HG03060 (cell line): ENCODE measurements around the gene PIK3CD.
"Not testable (repeated sequence)": the region's sequence is repeated elsewhere in the genome, so short reads cannot be mapped to it uniquely, and the experiment has no call there.

ENCODE experiments used
- ATAC-seq: cut with Tn5 transposase; IDR thresholded peaks from one replicate; pipeline ENCODE4 v1.9.1; 2021; ENCODE audit warnings: low read depth, moderate number of reproducible peaks; ENCODE audit not compliant: unreplicated experiment

PIK3CD gene

GRCh38 chr1:9731051-9731537 lies 79.6 kb downstream of the PIK3CD start:
- ATAC-seq = no peak

- no peak for ATAC-seq
These were observed 80.0 kb downstream of the PIK3CD start for GRCh38 chr1:9731561-9731960.

DNA sequence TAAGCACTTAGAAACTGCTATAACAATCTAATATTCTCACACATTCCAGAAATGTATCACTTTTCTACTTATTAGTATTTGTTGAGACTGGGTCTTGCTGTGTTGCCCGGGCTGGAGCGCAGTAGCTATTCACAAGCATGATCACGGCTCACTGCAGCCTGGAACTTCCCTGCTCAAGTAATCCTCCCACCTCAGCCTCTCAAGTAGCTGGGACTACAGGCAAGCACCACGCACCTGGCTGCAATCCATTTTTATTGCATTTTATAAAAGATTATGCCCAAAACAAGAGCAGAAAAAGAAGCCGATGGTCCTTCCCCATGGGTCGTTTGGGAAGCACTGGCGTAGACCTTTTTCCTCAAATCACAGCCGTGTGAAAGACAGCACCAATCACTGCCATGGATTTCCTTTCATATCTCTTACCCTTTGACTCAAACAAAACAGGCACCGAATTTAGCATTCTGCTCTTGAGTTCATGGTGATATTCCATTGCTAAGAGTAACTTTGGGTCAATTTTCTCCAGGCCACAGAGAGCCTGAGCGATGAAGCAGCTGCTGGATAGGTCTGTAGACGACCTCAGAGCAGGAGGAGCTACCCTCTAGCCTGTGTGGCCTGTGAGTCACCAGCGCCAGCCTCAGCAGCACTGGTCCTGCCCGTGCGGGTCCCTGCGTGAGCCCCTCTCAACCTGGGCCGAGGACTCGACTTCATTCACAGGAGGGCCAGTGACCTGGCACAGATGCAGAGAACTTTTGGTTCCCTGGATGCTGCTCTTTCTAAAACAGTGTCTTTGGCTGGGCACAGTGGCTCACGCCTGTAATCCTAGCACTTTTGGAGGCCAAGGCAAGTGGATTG lies 80.8 kb downstream of the PIK3CD start:
- no peak for ATAC-seq

- ATAC-seq = no peak
These were observed 81.7 kb downstream of the PIK3CD start for GRCh38 chr1:9733160-9733789.

DNA sequence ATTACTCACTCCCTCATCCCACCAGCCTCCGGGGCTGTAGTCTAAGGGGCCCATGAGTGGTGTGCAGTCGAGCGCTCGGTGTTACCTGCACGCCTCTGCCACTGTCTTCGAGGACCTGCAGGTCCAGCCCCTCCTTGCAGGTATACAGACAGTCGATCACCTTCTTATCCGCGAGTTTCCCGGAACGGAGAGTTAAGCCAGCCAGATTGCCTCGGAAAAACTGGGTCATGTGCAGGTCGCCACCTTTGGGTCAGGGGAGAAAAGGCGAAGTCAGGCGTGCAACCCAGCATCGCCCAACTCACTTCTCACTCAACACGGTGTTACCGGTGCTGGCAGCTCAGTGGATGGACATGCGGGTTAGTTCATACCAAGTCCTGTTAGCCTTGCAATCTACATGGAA lies 84.3 kb downstream of the PIK3CD start:
- no peak for ATAC-seq

DNA sequence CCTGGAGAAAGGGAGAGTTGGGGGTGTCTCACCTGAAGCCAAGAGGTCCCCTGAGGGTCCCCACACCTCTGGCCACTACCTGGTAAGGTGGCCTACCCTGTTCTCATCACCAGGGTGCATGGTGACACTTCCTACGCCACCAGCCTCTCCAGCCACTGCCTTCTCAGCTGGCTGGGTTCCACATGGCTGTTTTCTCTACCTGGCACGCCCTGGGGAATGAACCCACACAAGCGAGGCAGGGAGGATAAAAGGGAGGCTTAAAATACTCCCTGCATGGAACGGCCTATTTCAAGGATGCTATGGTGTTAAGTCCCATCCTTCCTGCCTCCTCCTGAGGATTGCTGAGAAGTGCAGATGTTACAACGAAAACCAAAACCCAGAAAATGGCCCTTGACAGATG lies 84.7 kb downstream of the PIK3CD start:
- no peak for ATAC-seq

GRCh38 chr1:9737057-9737456 lies 85.5 kb downstream of the PIK3CD start:
- ATAC-seq = no peak

DNA sequence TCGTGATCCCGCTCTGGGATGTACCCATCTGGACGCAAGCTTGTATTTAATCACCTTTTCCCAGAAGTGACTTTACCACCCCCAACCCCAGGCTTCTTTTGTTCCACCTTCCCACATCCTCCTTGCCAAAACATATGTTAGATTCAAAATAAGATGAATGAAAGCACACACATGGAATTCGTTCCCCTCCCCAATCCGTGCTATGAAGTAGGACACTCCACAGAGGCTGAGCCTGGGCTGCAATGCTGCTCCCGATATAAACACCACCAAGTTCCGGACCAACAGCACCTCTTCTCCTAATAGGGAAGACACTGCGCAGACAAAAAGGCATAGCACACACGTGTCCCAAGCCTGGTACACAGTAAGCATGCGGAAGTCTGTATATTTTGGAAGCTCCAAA lies 86.1 kb downstream of the PIK3CD start:
- no peak for ATAC-seq

DNA sequence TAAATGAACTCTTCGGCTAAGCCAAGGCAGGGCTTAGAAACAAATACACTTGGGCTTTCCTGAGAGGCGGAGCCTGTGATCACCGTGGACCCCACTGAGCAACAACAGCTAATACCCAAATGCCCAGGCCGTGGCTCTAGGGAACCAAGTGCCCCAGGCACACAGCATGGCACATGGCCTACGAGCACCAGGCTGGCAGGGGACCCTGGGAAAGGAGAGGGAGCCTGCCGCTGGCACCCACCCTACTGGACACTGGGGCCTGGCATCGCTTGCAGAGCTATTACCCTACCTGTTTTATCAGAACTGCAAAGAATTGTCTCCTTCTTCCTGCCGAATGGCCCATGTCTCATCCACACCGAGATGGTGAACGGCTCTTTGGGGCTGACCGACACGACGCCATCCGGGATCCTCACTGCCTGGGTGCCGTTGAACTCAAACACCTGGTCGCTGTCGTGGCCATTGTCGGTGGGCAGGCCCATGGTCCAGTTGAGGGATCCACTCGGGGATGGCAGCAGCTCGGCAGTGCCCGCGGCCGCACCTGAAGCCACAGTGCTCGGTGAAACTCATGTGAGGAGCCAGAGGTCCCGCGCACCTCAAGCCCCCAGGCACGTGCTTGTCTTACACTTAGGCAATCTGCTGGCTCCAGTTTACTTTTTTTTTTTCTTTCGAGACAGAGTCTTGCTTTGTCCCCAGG lies 92.7 kb downstream of the PIK3CD start:
- ATAC-seq = no peak

DNA sequence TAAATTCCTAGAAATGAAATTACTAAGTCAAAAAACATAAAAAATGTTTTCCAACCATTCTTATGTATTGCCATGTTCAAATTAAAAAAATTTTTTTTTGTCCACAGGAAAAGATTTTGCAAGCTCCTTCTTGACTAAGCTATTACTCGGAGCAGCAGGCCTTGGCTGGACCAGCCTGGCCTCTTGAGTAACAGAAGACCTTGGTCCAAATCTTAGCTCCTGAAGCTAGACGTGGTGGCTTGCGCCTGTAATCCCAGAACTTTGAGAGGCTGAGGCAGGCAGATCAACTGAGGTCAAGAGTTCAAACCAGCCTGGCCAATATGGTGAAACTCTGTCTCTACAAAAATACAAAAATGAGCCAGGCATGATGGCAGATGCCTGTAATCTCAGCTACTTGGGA lies 94.7 kb downstream of the PIK3CD start:
- ATAC-seq = no peak

DNA sequence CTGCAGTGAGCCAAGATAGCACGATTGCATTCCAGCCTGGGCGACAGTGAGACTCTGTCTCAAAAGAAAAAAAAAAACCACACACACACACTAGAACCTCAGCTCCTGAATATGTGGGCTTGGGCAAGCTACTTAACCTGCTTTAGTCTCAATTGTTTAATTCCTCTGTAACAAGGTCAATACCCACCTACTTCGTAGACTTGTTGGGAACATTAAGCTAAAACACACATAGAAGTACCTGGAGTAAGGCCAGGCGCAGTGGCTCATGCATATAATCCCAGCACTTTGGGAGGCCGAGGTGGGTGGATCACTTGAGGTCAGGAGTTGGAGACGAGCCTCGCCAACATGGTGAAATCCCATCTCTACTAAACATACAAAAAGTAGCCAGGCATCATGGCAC lies 95.1 kb downstream of the PIK3CD start:
- no peak for ATAC-seq

- ATAC-seq = not testable (repeated sequence)
These were observed 96.9 kb downstream of the PIK3CD start for GRCh38 chr1:9748391-9748790.

- no peak for ATAC-seq
These were observed 97.8 kb downstream of the PIK3CD start for GRCh38 chr1:9749361-9749760.

- no peak for ATAC-seq
These were observed 100.4 kb downstream of the PIK3CD start for GRCh38 chr1:9751971-9752370.

DNA sequence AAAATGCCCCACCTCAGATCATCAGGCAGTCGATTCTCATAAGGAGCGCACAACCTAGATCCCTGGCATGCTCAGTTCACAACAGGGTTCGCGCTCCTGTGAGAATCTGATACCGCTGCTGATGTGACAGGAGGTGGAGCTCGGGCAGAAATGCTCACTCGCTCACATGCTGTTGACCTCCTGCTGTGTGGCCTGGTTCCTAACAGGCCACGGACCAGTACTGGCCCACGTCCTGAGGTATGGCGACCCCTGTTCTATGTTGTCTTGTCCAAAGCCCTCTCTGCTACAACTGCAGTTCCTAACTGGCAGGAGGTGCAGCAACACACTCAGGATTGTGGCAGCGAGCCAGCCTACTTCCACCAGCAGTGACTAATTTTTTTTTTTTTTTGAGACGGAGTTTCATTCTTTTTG lies 101.6 kb downstream of the PIK3CD start:
- ATAC-seq = no peak

DNA sequence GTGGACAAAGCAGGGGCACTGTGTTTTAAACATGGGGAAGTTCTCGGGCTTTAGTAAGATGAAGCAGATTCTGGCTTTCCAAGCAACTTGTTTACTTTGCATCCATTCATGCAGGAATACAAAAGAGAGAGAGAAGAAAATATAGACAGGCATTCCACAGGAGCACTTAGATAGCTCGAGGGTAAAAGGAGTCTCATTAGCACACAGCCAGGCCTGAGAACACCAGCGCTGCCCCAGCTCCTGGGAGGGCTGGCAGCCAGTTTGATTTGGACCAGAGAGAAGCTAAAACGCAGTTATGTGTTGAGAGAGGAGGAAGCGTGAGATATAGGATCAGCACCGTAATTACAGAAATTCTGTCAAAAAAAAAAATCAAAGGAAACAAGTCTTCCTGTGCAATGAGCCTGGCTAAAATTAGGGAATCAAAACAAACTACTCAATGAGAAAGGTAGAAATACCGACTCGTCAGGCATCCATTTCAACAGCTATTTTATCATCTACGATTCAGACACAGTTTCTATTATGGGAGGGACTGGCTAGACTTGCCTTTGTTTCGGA lies 104.0 kb downstream of the PIK3CD start:
- no peak for ATAC-seq

DNA sequence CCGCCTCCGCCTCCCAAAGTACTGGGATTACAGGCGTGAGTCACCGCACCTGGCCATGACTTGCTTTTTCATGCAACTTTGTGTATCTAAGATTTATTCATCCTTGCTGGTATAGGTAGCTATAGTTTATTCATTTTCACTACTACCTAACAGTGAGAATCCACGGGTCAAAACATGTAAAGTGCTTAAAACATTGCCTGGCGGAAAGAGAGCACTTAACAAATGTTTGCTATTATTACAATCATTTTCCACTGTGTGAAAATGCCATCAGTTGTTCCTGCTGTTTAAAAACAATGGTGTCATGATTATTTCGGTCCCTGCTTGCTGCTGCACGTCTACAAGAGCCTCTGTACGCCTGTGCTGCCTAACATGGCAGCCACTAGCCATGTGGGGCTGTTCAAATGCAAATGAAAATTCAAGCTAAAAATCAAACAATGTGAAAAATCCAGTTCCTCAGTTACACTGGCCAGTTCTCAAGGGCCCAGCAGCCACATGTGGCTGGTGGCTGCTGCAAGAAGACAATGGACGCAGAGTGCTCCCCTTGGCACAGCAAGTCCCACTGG lies 107.1 kb downstream of the PIK3CD start:
- no peak for ATAC-seq

DNA sequence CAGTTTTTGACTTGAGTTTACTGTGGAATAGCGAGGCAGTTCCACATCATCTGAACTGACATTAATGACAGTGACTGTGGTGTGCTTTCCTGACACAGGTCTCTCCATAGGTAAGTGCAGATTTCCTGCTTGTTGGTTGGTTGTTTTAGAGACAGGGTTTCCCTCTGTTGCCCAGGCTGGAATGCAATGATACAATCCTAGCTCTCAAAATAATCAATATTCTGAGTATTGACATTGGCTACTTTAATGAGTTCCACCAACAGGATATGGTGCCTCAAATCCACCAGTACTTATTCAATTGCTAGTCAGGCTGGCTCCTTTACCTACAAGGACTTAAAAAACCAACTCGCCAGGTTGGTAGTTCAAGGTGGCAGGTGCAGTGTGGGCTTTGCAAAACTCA lies 108.4 kb downstream of the PIK3CD start:
- no peak for ATAC-seq

GRCh38 chr1:9760824-9761223 lies 109.3 kb downstream of the PIK3CD start:
- no peak for ATAC-seq

DNA sequence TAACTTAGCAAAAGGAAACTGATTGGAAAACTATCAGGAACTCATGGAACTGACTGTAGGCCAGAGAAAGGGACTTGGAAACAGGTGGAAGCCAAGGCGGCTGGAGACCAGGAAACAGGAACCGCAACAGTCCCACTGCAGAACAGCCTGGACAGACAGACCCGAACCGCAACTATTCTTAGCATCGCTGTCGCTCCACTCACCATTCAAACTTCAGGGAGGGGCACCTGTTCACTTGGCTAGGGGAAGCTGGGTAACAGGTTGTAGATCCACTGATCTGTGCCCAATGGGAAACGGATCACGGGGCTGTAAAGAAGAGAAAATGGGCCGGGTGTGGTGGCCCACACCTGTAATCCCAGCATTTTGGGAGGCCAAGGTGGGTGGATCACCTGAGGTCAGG lies 110.3 kb downstream of the PIK3CD start:
- ATAC-seq = no peak

- not testable (repeated sequence) for ATAC-seq
These were observed 110.9 kb downstream of the PIK3CD start for GRCh38 chr1:9762446-9762845.
